IMR-90 (cell line): ENCODE data around the gene HDDC2. TPM values are rescaled to one million over a fixed set of nuclear protein-coding genes. Genes with fewer than 3 reads are reported as not detected.

Source experiments
- ATAC-seq: fragments of 200-7000 bp; cut with Tn5 transposase; 2 replicates; pipeline ENCODE4 v1.9.1; 2020; ENCODE audit warnings: low read depth, mild to moderate bottlenecking, moderate library complexity
- BruUV-seq: library from RNA; stranded (reverse); fragments of 400-500 nt; replicated peaks from 2 replicates; lab custom pipeline; 2021; lab: Mats Ljungman, UMichigan
- CTCF ChIA-PET: fragments of 300-600 bp; formaldehyde crosslinking; extraction: SDS; loops from one replicate; lab custom pipeline; 2021; ENCODE audit warnings: antibody characterized with exemption; lab: Yijun Ruan, JAX
- POLR2A ChIA-PET: fragments of 300-600 bp; sonication (Branson Sonifier 250); formaldehyde crosslinking; loops from one replicate; lab custom pipeline; 2022; ENCODE audit warnings: antibody characterized with exemption; ENCODE audit not compliant: unreplicated experiment; lab: Charles Lee
- DNase-seq: peaks from one replicate; pipeline ENCODE4 v3.0.0; 2013
- H2AFZ ChIP-seq: replicated peaks from 2 replicates; pipeline ENCODE3; 2013; ENCODE audit warnings: low read length, mild to moderate bottlenecking; ENCODE audit not compliant: poor library complexity
- H2AK5ac ChIP-seq: 2 replicates; pipeline ENCODE4 v1.6.1; 2013; ENCODE audit warnings: low read depth, low read length, inconsistent platforms
- H2AK9ac ChIP-seq: replicated peaks from 2 replicates; pipeline ENCODE3; 2013; ENCODE audit warnings: mild to moderate bottlenecking, low read depth, low read length, moderate library complexity; ENCODE audit not compliant: poor library complexity
- H2BK120ac ChIP-seq: 2 replicates; pipeline ENCODE4 v1.6.1; 2013; ENCODE audit warnings: low read depth, low read length, inconsistent platforms
- H2BK15ac ChIP-seq: 3 replicates; pipeline ENCODE4 v1.6.1; 2013; ENCODE audit warnings: low read depth, low read length, inconsistent platforms
- H2BK20ac ChIP-seq: 2 replicates; pipeline ENCODE4 v1.6.1; 2013; ENCODE audit warnings: low read depth, mild to moderate bottlenecking, inconsistent platforms, low read length, moderate library complexity
- H2BK5ac ChIP-seq: 2 replicates; pipeline ENCODE4 v1.6.1; 2013; ENCODE audit warnings: mild to moderate bottlenecking, low read depth, low read length, inconsistent platforms; ENCODE audit not compliant: poor library complexity, severe bottlenecking
- H3K14ac ChIP-seq: replicated peaks from 2 replicates; pipeline ENCODE4 v1.6.1; 2013; ENCODE audit warnings: low read depth, low read length, inconsistent platforms
- H3K18ac ChIP-seq: 2 replicates; pipeline ENCODE4 v1.6.1; 2013; ENCODE audit warnings: low read depth, low read length, control low read depth
- H3K23ac ChIP-seq: 2 replicates; pipeline ENCODE4 v1.6.1; 2013; ENCODE audit warnings: low read depth, low read length, inconsistent platforms
- H3K27ac ChIP-seq: 2 replicates; pipeline ENCODE4 v1.5.1; 2013; ENCODE audit warnings: mild to moderate bottlenecking, control low read depth, low read length; ENCODE audit not compliant: insufficient read depth
- H3K27me3 ChIP-seq: 2 replicates; pipeline ENCODE4 v1.6.1; 2013; ENCODE audit warnings: low read length; ENCODE audit not compliant: control insufficient read depth, insufficient read depth
- H3K36me3 ChIP-seq: 2 replicates; pipeline ENCODE4 v1.6.1; 2013; ENCODE audit warnings: low read length, mixed read lengths; ENCODE audit not compliant: control insufficient read depth, insufficient read depth
- H3K4ac ChIP-seq: 2 replicates; pipeline ENCODE4 v1.6.1; 2013; ENCODE audit warnings: low read depth, low read length, inconsistent platforms
- H3K4me1 ChIP-seq: 2 replicates; pipeline ENCODE4 v1.6.1; 2013; ENCODE audit warnings: low read length, mixed read lengths; ENCODE audit not compliant: control insufficient read depth, insufficient read depth
- H3K4me2 ChIP-seq: 2 replicates; pipeline ENCODE4 v1.6.1; 2013; ENCODE audit warnings: low read depth, mild to moderate bottlenecking, control low read depth, low read length, moderate library complexity
- H3K4me3 ChIP-seq: 2 replicates; pipeline ENCODE4 v1.5.1; 2013; ENCODE audit warnings: low read depth, mild to moderate bottlenecking, control low read depth, low read length, moderate library complexity; ENCODE audit not compliant: insufficient read depth
- H3K56ac ChIP-seq: 2 replicates; pipeline ENCODE4 v1.6.1; 2013; ENCODE audit warnings: low read length, inconsistent platforms; ENCODE audit not compliant: insufficient read depth; ENCODE audit errors: extremely low read depth
- H3K79me1 ChIP-seq, 2 experiments: 2 replicates each; pipeline ENCODE4 v1.6.1; 2013; ENCODE audit warnings: low read length in 2 of 2, inconsistent platforms in 1 of 2, low read depth in 1 of 2
- H3K9ac ChIP-seq: 2 replicates; pipeline ENCODE4 v1.6.1; 2013; ENCODE audit warnings: low read depth, low read length, control low read depth
- H3K9me1 ChIP-seq: 2 replicates; pipeline ENCODE4 v1.6.1; 2013; ENCODE audit warnings: low read length, inconsistent platforms; ENCODE audit not compliant: insufficient read depth
- H3K9me3 ChIP-seq: 2 replicates; pipeline ENCODE4 v1.6.1; 2013; ENCODE audit warnings: low read length; ENCODE audit not compliant: control insufficient read depth, insufficient read depth
- H4K20me1 ChIP-seq: 2 replicates; pipeline ENCODE4 v1.6.1; 2013; ENCODE audit warnings: low read length, inconsistent platforms; ENCODE audit not compliant: insufficient read depth
- H4K5ac ChIP-seq: 2 replicates; pipeline ENCODE4 v1.6.1; 2013; ENCODE audit warnings: mild to moderate bottlenecking, low read depth, low read length, control low read depth
- H4K8ac ChIP-seq, 2 experiments: 2 replicates each; pipeline ENCODE4 v1.6.1; 2013; ENCODE audit warnings: low read depth in 2 of 2, low read length in 2 of 2, control low read depth in 1 of 2, inconsistent platforms in 1 of 2
- H4K91ac ChIP-seq: 2 replicates; pipeline ENCODE4 v1.6.1; 2013; ENCODE audit warnings: low read depth, low read length, inconsistent platforms; ENCODE audit not compliant: insufficient read depth
- BHLHE40 ChIP-seq: fragments of 150-350 bp; IDR thresholded peaks from 2 replicates; pipeline ENCODE4 v1.6.1; 2016; ENCODE audit warnings: mild to moderate bottlenecking, low read depth, low read length
- CEBPB ChIP-seq: IDR thresholded peaks from 2 replicates; pipeline ENCODE4 v1.6.1; 2012; ENCODE audit warnings: low read depth, low read length, improper control_type of control experiment
- CHD1 ChIP-seq: IDR thresholded peaks from 2 replicates; pipeline ENCODE4 v1.6.1; 2012; ENCODE audit warnings: low read depth, low read length, improper control_type of control experiment
- CTCF ChIP-seq: conservative IDR thresholded peaks from 2 replicates; pipeline ENCODE4 v1.5.1; 2012; ENCODE audit warnings: mild to moderate bottlenecking, low read depth, low read length, improper control_type of control experiment
- ELK1 ChIP-seq: fragments of 150-350 bp; IDR thresholded peaks from 2 replicates; pipeline ENCODE4 v1.6.1; 2016; ENCODE audit warnings: low read depth, mild to moderate bottlenecking, low read length, moderate library complexity, borderline replicate concordance
- FOS ChIP-seq: fragments of 150-350 bp; IDR thresholded peaks from 2 replicates; pipeline ENCODE4 v1.6.1; 2016; ENCODE audit warnings: low read depth, low read length
- MAFK ChIP-seq: IDR thresholded peaks from 2 replicates; pipeline ENCODE4 v1.6.1; 2012; ENCODE audit warnings: low read depth, low read length, improper control_type of control experiment
- MAZ ChIP-seq: IDR thresholded peaks from 2 replicates; pipeline ENCODE4 v1.6.1; 2012; ENCODE audit warnings: low read depth, mild to moderate bottlenecking, low read length, improper control_type of control experiment, moderate library complexity, borderline replicate concordance
- MXI1 ChIP-seq: IDR thresholded peaks from 2 replicates; pipeline ENCODE4 v1.6.1; 2012; ENCODE audit warnings: low read depth, mild to moderate bottlenecking, low read length, moderate library complexity, borderline replicate concordance
- NFE2L2 ChIP-seq: fragments of 150-350 bp; IDR thresholded peaks from 2 replicates; pipeline ENCODE4 v1.6.1; 2016; ENCODE audit warnings: low read depth, mild to moderate bottlenecking, low read length
- POLR2A ChIP-seq: IDR thresholded peaks from 2 replicates; pipeline ENCODE4 v1.6.1; 2012; ENCODE audit warnings: mild to moderate bottlenecking, low read depth, low read length
- RAD21 ChIP-seq: IDR thresholded peaks from 2 replicates; pipeline ENCODE4 v1.6.1; 2012; ENCODE audit warnings: low read length, improper control_type of control experiment
- RCOR1 ChIP-seq: IDR thresholded peaks from 2 replicates; pipeline ENCODE4 v1.6.1; 2012; ENCODE audit warnings: mild to moderate bottlenecking, low read length, improper control_type of control experiment; ENCODE audit not compliant: insufficient replicate concordance
- RFX5 ChIP-seq: IDR thresholded peaks from 2 replicates; pipeline ENCODE4 v1.8.0; 2012; ENCODE audit warnings: low read depth, mild to moderate bottlenecking, low read length, moderate library complexity
- SMC3 ChIP-seq: fragments of 150-350 bp; IDR thresholded peaks from 2 replicates; pipeline ENCODE4 v1.6.1; 2016; ENCODE audit warnings: low read depth, mild to moderate bottlenecking, antibody characterized with exemption, low read length, moderate library complexity
- USF2 ChIP-seq: fragments of 150-350 bp; IDR thresholded peaks from 2 replicates; pipeline ENCODE4 v1.6.1; 2017; ENCODE audit warnings: mild to moderate bottlenecking, antibody characterized with exemption, low read length, low read depth
- dilution Hi-C: fragments of 300-500 bp; cut with HindIII; formaldehyde crosslinking; loops from one replicate; pipeline ENCODE4 v1.14.3; 2018; ENCODE audit warnings: low sequenced_read_pairs; ENCODE audit not compliant: unreplicated experiment
- in situ Hi-C: fragments of 300-500 bp; cut with MboI; formaldehyde crosslinking; loops from 3 replicates; pipeline ENCODE4 v1.14.3; 2019; ENCODE audit warnings: low sequenced_read_pairs, inconsistent platforms, mixed read lengths
- intact Hi-C: fragments of 100-400 bp; cut with micrococcal nuclease; formaldehyde crosslinking; loops from 2 replicates; pipeline ENCODE4 v1.10.0; 2022
- polyA plus RNA-seq, 3 experiments: library from polyadenylated mRNA; depleted of rRNA; stranded (reverse); fragments of >200 nt; gene quantifications; 2 replicates each; pipeline ENCODE4 v1.2.3, GENCODE V29; 2012; ENCODE audit warnings: low replicate concordance in 1 of 3
- total RNA-seq: library from RNA; depleted of rRNA; stranded (reverse); fragments of >200 nt; gene quantifications from 2 replicates; pipeline ENCODE4 v1.2.3, GENCODE V29; 2012

HDDC2 gene
- total and polyA plus RNA-seq, 2 of the 4 experiments (the other 2 are of a cell fraction): 40.9 to 68.6 TPM

GRCh38 chr6:125338381-125338780 lies 36.6 kb upstream of the HDDC2 start:
- Histone ChIP-seq H3K9ac (no peak overlapping the region), H3K4me2 (no peak overlapping the region), H3K14ac (no peak overlapping the region), H3K79me1 (no peaks in the 10 kb centered on the region), H4K91ac (no peak overlapping the region), H3K27ac (no peak overlapping the region), H2BK15ac (no peak overlapping the region), H3K23ac (no peak overlapping the region), H2AK9ac (no peak overlapping the region), H3K9me3 (no peaks in the 10 kb centered on the region), H4K5ac (no peak overlapping the region), H2BK120ac (no peak overlapping the region), H3K4me1 (no peaks in the 10 kb centered on the region), H3K27me3 (no peaks in the 10 kb centered on the region; the same call in 1 of the 2 replicates), H3K4ac (no peak overlapping the region), H4K20me1 (no peaks in the 10 kb centered on the region), H2AFZ (no peak overlapping the region), H3K18ac (no peak overlapping the region), H4K8ac (no peak overlapping the region), H2BK5ac (no peak overlapping the region), H2BK20ac (no peak overlapping the region), H3K56ac (no peak overlapping the region), H3K36me3 (no peaks in the 10 kb centered on the region), H3K9me1 (no peaks in the 10 kb centered on the region), H2AK5ac (no peak overlapping the region), H3K4me3 (no peak overlapping the region)
- dilution Hi-C loops: no loop called here
- intact Hi-C loops: no loop called here
- no peak for DNase-seq
- POLR2A ChIA-PET: no interaction called here
- ATAC-seq: no peak
- no peak for TF ChIP-seq RCOR1
- TF ChIP-seq CTCF: no peak
- no peak for TF ChIP-seq BHLHE40
- no peak for TF ChIP-seq NFE2L2
- no peak for TF ChIP-seq MAFK
- TF ChIP-seq MXI1: no peak
- no peak for TF ChIP-seq ELK1
- no peak for TF ChIP-seq SMC3
- no peak for TF ChIP-seq MAZ
- no peak for TF ChIP-seq CHD1
- no peak for TF ChIP-seq FOS
- no peak for TF ChIP-seq RFX5
- no peak for TF ChIP-seq CEBPB
- no peak for TF ChIP-seq POLR2A
- TF ChIP-seq RAD21: no peak
- TF ChIP-seq USF2: no peak
- in situ Hi-C loops: no loop called here
- no TSS peak for BruUV-seq
- CTCF ChIA-PET: interaction anchor here (0.6 to 0.7 kb wide), 2 partner anchors 11 to 242 kb away, joined by 3 to 6 read pairs; no protein-coding TSS in a partner anchor
